HG03064 (cell line): ENCODE data around the gene GRIK3.

Experiments used
- ATAC-seq: cut with Tn5 transposase; IDR thresholded peaks from one replicate; pipeline ENCODE4 v1.9.1; 2021; ENCODE audit warnings: low read depth; ENCODE audit not compliant: unreplicated experiment

GRIK3 gene

GRCh38 chr1:36882536-36883285, 151.6 kb downstream of the GRIK3 start:
- ATAC-seq, result no peak

- ATAC-seq, result no peak
These were observed 152.8 kb downstream of the GRIK3 start for GRCh38 chr1:36881541-36881940.

- no peak for ATAC-seq
These were observed 153.3 kb downstream of the GRIK3 start for GRCh38 chr1:36881068-36881405.

GRCh38 chr1:36880155-36881067, 153.9 kb downstream of the GRIK3 start:
- no peak for ATAC-seq

- no peak for ATAC-seq
These were observed 154.7 kb downstream of the GRIK3 start for GRCh38 chr1:36879613-36880012.

- ATAC-seq, result no peak
These were observed 157.3 kb downstream of the GRIK3 start for GRCh38 chr1:36876990-36877389.

- no peak for ATAC-seq
These were observed 159.8 kb downstream of the GRIK3 start for GRCh38 chr1:36874271-36875060.

- ATAC-seq, result no peak
These were observed 161.5 kb downstream of the GRIK3 start for GRCh38 chr1:36872858-36873257.

- ATAC-seq, result no peak
These were observed 162.1 kb downstream of the GRIK3 start for GRCh38 chr1:36872126-36872754.

GRCh38 chr1:36871146-36871971, 163.0 kb downstream of the GRIK3 start:
- no peak for ATAC-seq

- no peak for ATAC-seq
These were observed 164.5 kb downstream of the GRIK3 start for GRCh38 chr1:36869826-36870225.

GRCh38 chr1:36869054-36869453, 165.3 kb downstream of the GRIK3 start:
- ATAC-seq, result no peak

GRCh38 chr1:36867575-36867974, 166.7 kb downstream of the GRIK3 start:
- no peak for ATAC-seq

GRCh38 chr1:36866169-36866814, 168.0 kb downstream of the GRIK3 start:
- no peak for ATAC-seq

GRCh38 chr1:36865602-36865900, 168.8 kb downstream of the GRIK3 start:
- no peak for ATAC-seq

GRCh38 chr1:36864823-36865601, 169.3 kb downstream of the GRIK3 start:
- ATAC-seq, result no peak

GRCh38 chr1:36864182-36864822, 170.0 kb downstream of the GRIK3 start:
- ATAC-seq, result no peak

- ATAC-seq, result no peak
These were observed 170.8 kb downstream of the GRIK3 start for GRCh38 chr1:36863500-36863899.
